ENCODE measurements around the gene IRF2BPL. TPM values are rescaled to one million over a fixed set of nuclear protein-coding genes. Genes with fewer than 3 reads are reported as not detected.

IRF2BPL gene
- total RNA-seq, 1 experiment from 2014 or later = 83.3 TPM

DNA sequence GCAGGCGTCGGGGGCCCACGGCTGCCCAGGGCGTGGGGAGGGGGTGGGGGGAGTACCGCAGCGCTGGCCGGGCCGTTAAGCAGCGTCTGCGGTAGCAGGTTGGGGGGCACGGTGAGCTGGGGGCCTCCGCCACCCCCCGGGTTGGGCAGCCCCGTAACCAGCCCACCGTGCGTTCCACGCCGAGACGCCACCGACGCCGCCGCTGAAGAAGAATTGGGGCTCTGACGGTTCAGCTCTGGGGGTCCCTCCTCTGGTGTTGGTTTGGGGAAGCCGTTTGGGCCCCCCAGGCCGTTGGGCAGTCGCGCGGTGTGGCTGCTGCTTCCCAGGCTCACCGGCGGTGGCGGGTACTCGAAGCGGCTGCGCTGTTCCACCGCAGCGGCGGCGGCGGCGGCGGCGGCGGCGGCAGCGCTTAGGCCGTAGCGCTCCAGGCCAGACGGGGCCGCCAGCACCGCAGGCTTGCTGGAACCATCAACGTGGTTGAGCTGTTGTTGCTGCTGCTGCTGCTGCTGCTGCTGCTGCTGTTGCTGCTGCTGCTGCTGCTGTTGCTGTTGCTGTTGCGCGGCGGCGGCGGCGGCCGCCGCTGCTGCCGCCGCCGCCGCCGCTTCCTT lies 1.5 kb downstream of the IRF2BPL start:
- no peaks in the 10 kb centered on the region for H3K9me3 ChIP-seq (ENCODE audit: control insufficient read depth, insufficient read depth, low read depth, low read length)
- peaks cover 47% of the 10 kb centered on the region for H3K4me1 ChIP-seq (ENCODE audit: control insufficient read depth, insufficient read depth, low read length)
- H3K36me3 ChIP-seq (ENCODE audit: control insufficient read depth, insufficient read depth, low read length) = peaks cover 9% of the 10 kb centered on the region; the same call in 1 of the 2 replicates
- in situ Hi-C loops (cut with HindIII; ENCODE audit: low pct_unique_long_range_greater_than_20kb, low sequenced_read_pairs) (no loop called here), intact Hi-C loops (cut with micrococcal nuclease; ENCODE audit: unreplicated experiment) (no loop called here)
- TF ChIP-seq, protein P1, sequence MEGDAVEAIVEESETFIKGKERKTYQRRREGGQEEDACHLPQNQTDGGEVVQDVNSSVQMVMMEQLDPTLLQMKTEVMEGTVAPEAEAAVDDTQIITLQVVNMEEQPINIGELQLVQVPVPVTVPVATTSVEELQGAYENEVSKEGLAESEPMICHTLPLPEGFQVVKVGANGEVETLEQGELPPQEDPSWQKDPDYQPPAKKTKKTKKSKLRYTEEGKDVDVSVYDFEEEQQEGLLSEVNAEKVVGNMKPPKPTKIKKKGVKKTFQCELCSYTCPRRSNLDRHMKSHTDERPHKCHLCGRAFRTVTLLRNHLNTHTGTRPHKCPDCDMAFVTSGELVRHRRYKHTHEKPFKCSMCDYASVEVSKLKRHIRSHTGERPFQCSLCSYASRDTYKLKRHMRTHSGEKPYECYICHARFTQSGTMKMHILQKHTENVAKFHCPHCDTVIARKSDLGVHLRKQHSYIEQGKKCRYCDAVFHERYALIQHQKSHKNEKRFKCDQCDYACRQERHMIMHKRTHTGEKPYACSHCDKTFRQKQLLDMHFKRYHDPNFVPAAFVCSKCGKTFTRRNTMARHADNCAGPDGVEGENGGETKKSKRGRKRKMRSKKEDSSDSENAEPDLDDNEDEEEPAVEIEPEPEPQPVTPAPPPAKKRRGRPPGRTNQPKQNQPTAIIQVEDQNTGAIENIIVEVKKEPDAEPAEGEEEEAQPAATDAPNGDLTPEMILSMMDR (IDR thresholded peaks at IDR 0.05) = no peak
- no peak for TF ChIP-seq POLR2AphosphoS5 (IDR thresholded peaks at IDR 0.05; ENCODE audit: low read depth, low read length)
- no peaks in the 10 kb centered on the region for H3K27me3 ChIP-seq (ENCODE audit: control insufficient read depth, insufficient read depth, low read length)
- peak overlapping the region; percentile 78 to 95 for H3K4me3 ChIP-seq (ENCODE audit: low read depth in 2 of 2, low read length in 2 of 2)
- ATAC-seq (peak; percentile 6), DNase-seq (ENCODE audit: low read depth, low spot score) (no peak)
- ChIA-PET POLR2A (interaction anchor here (0.6 to 1.0 kb wide), 4 partner anchors 11 to 70 kb away, joined by 3 to 11 read pairs (median 5); no protein-coding TSS in a partner anchor), CTCF (interaction anchor here (0.7 to 1.8 kb wide), 2 partner anchors 42 to 114 kb away, joined by 3 to 4 read pairs; no protein-coding TSS in a partner anchor)
- BruUV-seq (replicated peaks) = no TSS peak
- H3K27ac ChIP-seq (ENCODE audit: low read length) = peak overlapping the region; percentile 96

GRCh38 chr14:77026166-77026929 lies 2.2 kb downstream of the IRF2BPL start:
- BruUV-seq (replicated peaks) = no TSS peak
- DNase-seq (ENCODE audit: low read depth, low spot score) = no peak
- no peaks in the 10 kb centered on the region for H3K9me3 ChIP-seq (ENCODE audit: control insufficient read depth, insufficient read depth, low read depth, low read length)
- TF ChIP-seq TCF7L2 (IDR thresholded peaks at IDR 0.05; ENCODE audit: low read depth, low read length) = no peak
- TF ChIP-seq, protein P1 (IDR thresholded peaks at IDR 0.05) = no peak
- peak; percentile 22; the same call in 1 of the 2 replicates for TF ChIP-seq POLR2AphosphoS5 (IDR thresholded peaks at IDR 0.05; ENCODE audit: low read depth, low read length)
- 0 out of 4 replicates have a peak, but pooled peaks of 1 of the 2 experiments have one; percentile 27 for TF ChIP-seq REST (IDR thresholded peaks at IDR 0.05; ENCODE audit: insufficient read depth in 1 of 2, low read depth in 2 of 2, low read length in 1 of 2)
- H3K4me1 ChIP-seq (ENCODE audit: control insufficient read depth, insufficient read depth, low read length) = peaks cover 45% of the 10 kb centered on the region
- peak overlapping the region; percentile 78 to 95 for H3K4me3 ChIP-seq (ENCODE audit: low read depth in 2 of 2, low read length in 2 of 2)
- intact Hi-C loops (cut with micrococcal nuclease; ENCODE audit: unreplicated experiment) (no loop called here), in situ Hi-C loops (cut with HindIII; ENCODE audit: low pct_unique_long_range_greater_than_20kb, low sequenced_read_pairs) (no loop called here)
- ATAC-seq = peak; percentile 5
- peak overlapping the region; percentile 96 for H3K27ac ChIP-seq (ENCODE audit: low read length)
- ChIA-PET POLR2A (interaction anchor here (0.6 to 1.0 kb wide), 4 partner anchors 11 to 71 kb away, joined by 3 to 11 read pairs (median 5); no protein-coding TSS in a partner anchor), CTCF (interaction anchor here (0.6 to 1.6 kb wide), 2 partner anchors 112 to 113 kb away, joined by 3 to 4 read pairs; no protein-coding TSS in a partner anchor)
- peaks cover 9% of the 10 kb centered on the region; the same call in 1 of the 2 replicates for H3K36me3 ChIP-seq (ENCODE audit: control insufficient read depth, insufficient read depth, low read length)
- H3K27me3 ChIP-seq (ENCODE audit: control insufficient read depth, insufficient read depth, low read length) = no peaks in the 10 kb centered on the region

Data from Panc1 (cell line).